Skeletal muscle tissue (tissue), 4 donors: ENCODE results near the gene COQ7. TPM values are rescaled to one million over a fixed set of nuclear protein-coding genes. Genes with fewer than 3 reads are reported as not detected.

Experiments used
- H3K27ac ChIP-seq: one replicate; pipeline ENCODE4 v1.7.0; 2013; ENCODE audit warnings: mild to moderate bottlenecking, low read depth, low read length, inconsistent platforms
- H3K27me3 ChIP-seq, 3 donors: one replicate each; pipeline ENCODE4 v1.7.0; 2013; ENCODE audit warnings: low read length in 3 of 3; ENCODE audit not compliant: control insufficient read depth in 3 of 3, insufficient read depth in 3 of 3
- H3K36me3 ChIP-seq, 3 donors: one replicate each; pipeline ENCODE4 v1.7.0; 2013; ENCODE audit warnings: low read length in 3 of 3; ENCODE audit not compliant: control insufficient read depth in 3 of 3, insufficient read depth in 3 of 3
- H3K4me1 ChIP-seq, 3 donors: one replicate each; pipeline ENCODE4 v1.7.0; 2013; ENCODE audit warnings: low read length in 3 of 3, mild to moderate bottlenecking in 3 of 3; ENCODE audit not compliant: control insufficient read depth in 3 of 3, insufficient read depth in 3 of 3
- H3K4me3 ChIP-seq, 3 donors: one replicate each; pipeline ENCODE4 v1.7.0; 2013; ENCODE audit warnings: low read length in 3 of 3
- H3K9ac ChIP-seq, 3 donors: one replicate each; pipeline ENCODE4 v1.7.0; 2013; ENCODE audit warnings: low read length in 3 of 3, mild to moderate bottlenecking in 3 of 3, moderate library complexity in 2 of 3, low read depth in 1 of 3
- H3K9me3 ChIP-seq, 3 donors: one replicate each; pipeline ENCODE4 v1.7.0; 2013; ENCODE audit warnings: low read length in 3 of 3; ENCODE audit not compliant: control insufficient read depth in 3 of 3
- total RNA-seq: library from RNA; depleted of rRNA; stranded (reverse); fragments of >200 nt; gene quantifications from one replicate; pipeline ENCODE4 v1.2.3, GENCODE V29; 2014
- donor health status: Osteomylitis.

COQ7 gene
- total RNA-seq, 1 donor from 2014 or later: 25.1 TPM

DNA sequence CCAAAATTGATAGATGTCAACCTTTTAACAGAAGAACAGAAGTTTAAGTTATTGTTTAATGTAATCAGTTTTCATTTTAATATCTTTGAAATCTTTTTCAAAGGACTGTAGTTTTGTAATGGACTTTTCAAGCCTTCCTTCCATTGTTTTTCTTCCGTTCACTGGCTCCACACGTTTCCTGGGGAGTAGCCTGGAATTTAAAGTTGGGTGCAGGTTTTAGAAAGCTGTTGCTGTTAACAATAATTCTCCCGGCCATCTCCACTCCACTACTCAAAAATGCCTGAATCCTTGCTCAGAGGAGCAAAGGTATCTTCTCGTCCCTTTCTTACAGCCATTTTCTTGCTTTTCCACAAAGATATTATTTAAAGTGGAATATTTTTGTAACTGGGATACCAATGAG lies 4.7 kb upstream of the COQ7 start:
- Histone ChIP-seq H3K27me3 (no peaks in the 10 kb centered on the region), H3K27ac (no peak overlapping the region), H3K4me1 (no peaks in the 10 kb centered on the region), H3K9ac (no peak overlapping the region), H3K9me3 (no peaks in the 10 kb centered on the region), H3K36me3 (no peaks in the 10 kb centered on the region), H3K4me3 (no peak overlapping the region)

DNA sequence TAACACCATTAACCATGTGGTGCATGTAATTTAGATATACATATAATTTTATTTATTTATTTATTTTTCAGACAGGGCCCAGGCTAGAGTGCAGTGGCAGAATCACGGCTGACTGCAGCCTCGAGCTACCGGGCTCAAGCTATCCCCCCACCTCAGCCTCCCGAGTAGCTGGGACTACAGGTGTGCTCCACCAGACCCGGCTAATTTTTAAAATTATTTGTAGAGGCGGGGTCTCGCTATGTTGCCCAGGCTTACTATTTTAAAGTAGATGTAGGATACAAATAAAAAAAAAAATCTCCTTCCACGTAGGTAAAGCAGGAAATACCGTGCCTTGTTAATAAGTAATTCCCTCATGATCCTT lies 446 bp upstream of the COQ7 start:
- H3K9ac ChIP-seq: peak overlapping the region; percentile 63 to 98 (median 84)
- peak overlapping the region; percentile 78 to 96 (median 96) for H3K4me3 ChIP-seq
- peaks cover 0 to 6% (median 3%) of the 10 kb centered on the region in 3 donors for H3K36me3 ChIP-seq
- H3K27ac ChIP-seq: peak overlapping the region; percentile 99
- no peaks in the 10 kb centered on the region for H3K27me3 ChIP-seq
- no peaks in the 10 kb centered on the region for H3K9me3 ChIP-seq
- H3K4me1 ChIP-seq: peaks cover 0 to 8% (median 2%) of the 10 kb centered on the region in 3 donors

DNA sequence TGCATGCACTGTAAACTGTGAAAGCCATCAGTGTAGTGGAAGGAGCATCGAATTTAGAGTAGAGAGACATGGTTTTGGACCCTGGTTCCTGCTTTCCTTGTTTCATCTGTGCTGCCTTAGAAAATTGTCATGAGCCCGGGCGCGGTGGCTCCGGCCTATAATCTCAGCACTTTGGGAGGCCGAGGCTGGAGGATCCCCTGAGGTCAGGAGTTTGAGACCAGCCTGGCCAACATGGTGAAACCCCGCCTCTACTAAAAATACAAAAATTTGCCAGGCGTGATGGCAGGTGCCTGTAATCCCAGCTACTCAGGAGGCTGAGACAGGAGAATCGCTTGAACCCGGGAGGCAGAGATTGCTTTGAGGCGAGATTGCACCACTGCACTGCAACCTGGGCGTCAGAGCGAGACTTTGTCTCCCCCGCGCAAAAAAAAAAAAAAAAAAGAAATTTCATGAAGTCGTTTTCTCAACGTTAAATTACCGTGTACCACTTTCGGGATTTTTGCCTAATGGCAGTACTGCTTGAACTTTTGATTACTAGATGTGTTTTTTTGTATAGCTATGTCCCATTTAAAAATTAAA lies 912 bp downstream of the COQ7 start:
- H3K9me3 ChIP-seq: no peaks in the 10 kb centered on the region
- H3K27me3 ChIP-seq: no peaks in the 10 kb centered on the region
- peak overlapping the region; percentile 84 to 99 (median 98) for H3K9ac ChIP-seq
- peak overlapping the region; percentile 78 to 96 (median 96) for H3K4me3 ChIP-seq
- H3K27ac ChIP-seq: peak overlapping the region; percentile 99
- H3K36me3 ChIP-seq: peaks cover 10 to 15% (median 11%) of the 10 kb centered on the region in 3 donors
- H3K4me1 ChIP-seq: peaks cover 1 to 8% (median 4%) of the 10 kb centered on the region in 3 donors

DNA sequence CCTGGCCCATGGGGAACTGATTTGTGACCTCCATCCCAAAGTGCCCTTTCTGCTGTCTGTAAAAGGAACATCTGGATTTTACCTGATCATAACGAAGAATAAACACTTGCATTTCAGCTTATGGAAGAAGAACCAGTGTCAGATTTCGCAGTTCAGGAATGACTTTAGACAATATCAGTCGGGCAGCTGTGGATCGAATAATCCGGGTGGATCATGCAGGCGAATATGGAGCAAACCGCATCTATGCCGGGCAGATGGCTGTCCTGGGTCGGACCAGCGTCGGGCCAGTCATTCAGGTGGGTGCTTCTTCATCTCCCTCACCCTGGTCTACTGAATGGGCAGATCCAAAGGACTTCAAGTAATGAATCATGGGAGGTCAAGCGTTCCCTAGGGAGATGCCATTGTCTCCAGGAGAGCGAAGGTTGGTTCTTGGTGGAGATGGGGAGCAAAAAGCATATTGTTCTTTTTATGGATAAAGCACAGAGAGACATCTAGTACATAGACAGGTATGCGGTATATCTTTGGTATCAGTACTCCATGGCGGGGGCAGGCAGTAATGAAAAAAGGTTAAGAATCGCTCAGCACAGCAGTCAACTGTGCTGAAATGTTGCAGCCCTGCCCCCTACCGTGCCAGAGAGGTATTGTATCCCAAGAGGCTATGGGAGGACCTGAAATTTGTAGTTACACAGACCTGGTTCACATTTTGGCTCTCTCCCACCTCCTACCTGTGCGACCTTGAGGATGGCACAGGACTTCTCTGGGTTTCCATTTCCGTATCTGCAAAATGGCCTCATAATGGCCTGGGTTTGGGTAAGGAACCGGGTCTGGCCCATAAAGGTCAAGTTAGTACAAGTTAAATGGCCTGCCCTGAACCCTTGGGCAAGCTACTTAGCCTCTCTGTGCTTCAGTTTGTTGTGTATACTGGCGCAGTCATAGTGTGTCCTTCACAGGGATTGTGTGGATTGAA lies 4.7 kb downstream of the COQ7 start:
- Histone ChIP-seq H3K36me3 (peaks cover 16 to 29% (median 22%) of the 10 kb centered on the region in 3 donors), H3K9ac (no peak overlapping the region), H3K4me3 (no peak overlapping the region), H3K4me1 (peaks cover 11 to 18% (median 17%) of the 10 kb centered on the region in 3 donors), H3K27ac (no peak overlapping the region), H3K27me3 (no peaks in the 10 kb centered on the region), H3K9me3 (no peaks in the 10 kb centered on the region)

DNA sequence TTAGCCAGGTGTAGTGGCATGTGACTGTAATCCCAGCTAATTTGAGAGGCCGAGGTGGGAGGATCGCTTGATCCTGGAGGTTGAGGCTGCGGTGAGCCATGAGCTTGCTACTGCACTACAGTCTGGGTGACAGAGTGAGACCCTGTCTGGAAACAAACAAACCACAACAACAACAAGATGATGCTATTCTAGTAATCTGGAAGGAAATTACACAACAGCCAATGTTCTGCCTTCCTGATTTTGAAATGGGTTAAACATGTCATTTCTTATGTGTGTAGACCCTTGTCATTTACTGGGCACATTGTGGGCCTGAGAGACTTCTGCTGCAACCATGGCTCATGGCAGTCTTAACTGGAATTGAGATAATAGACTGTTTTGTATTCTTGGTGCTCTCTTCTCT lies 5.9 kb downstream of the COQ7 start:
- H3K9me3 ChIP-seq: no peaks in the 10 kb centered on the region
- H3K36me3 ChIP-seq: peaks cover 16 to 37% (median 28%) of the 10 kb centered on the region in 3 donors
- H3K4me3 ChIP-seq: no peak overlapping the region
- H3K27me3 ChIP-seq: no peaks in the 10 kb centered on the region
- H3K27ac ChIP-seq: peak overlapping the region; percentile 39
- H3K4me1 ChIP-seq: peaks cover 11 to 21% (median 20%) of the 10 kb centered on the region in 3 donors
- no peak overlapping the region for H3K9ac ChIP-seq

DNA sequence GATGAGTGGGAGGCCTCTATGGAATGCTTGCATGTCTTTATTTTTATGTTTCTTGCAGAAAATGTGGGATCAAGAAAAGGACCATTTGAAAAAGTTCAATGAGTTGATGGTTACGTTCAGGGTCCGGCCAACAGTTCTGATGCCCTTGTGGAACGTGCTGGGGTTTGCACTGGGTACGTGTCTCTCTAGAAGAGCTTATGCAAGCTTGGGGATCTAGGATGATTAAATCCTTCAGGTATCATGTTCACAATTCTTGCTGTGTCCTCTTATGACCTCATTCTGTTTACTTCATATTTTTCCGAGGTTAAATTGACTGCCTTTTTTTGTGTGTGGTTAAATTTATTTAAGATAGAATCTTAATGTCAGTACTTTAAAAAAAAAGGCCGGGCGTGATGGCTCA lies 6.4 kb downstream of the COQ7 start:
- Histone ChIP-seq H3K9ac (no peak overlapping the region), H3K27me3 (no peaks in the 10 kb centered on the region), H3K9me3 (no peaks in the 10 kb centered on the region), H3K36me3 (peaks cover 21 to 42% (median 30%) of the 10 kb centered on the region in 3 donors), H3K4me3 (no peak overlapping the region), H3K27ac (peak overlapping the region; percentile 71), H3K4me1 (peaks cover 6 to 21% (median 20%) of the 10 kb centered on the region in 3 donors)

DNA sequence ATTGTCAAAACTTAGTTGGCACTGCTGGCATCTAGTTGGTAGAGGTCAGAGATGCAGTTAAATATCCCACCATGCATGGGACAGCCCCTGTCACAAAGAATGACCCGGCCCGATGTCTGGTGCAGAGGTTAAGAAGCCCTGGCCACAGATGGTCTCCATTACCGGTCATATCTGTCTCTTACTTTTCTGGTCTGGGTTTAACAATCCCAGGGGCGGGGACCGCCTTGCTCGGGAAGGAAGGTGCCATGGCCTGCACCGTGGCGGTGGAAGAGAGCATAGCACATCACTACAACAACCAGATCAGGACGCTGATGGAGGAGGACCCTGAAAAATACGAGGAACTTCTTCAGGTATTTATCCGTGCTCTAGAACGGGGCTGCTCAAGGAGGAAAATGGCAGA lies 8.1 kb downstream of the COQ7 start:
- H3K36me3 ChIP-seq: peaks cover 24 to 50% (median 39%) of the 10 kb centered on the region in 3 donors
- peak overlapping the region; percentile 71 for H3K27ac ChIP-seq
- no peak overlapping the region for H3K4me3 ChIP-seq
- no peak overlapping the region for H3K9ac ChIP-seq
- no peaks in the 10 kb centered on the region for H3K27me3 ChIP-seq
- no peaks in the 10 kb centered on the region for H3K9me3 ChIP-seq
- peaks cover 3 to 21% (median 20%) of the 10 kb centered on the region in 3 donors for H3K4me1 ChIP-seq

DNA sequence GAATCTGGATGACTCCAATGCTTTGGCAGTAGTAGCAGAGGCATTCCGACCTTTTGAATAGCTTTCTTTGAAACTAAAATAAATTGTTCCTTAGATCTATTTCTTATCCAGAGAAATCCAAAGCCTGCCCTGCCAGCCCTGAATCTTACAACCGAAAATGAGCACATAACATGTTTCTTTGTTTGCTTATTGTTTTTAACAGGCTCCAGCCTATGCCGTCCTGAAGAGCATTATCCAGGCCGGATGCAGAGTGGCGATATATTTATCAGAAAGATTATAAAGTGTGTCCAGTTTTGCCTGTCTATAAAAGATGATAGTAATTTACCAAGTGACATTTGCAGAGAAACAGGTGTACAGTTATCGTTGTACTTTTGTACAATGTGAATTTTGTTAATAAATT lies 10.5 kb downstream of the COQ7 start:
- no peak overlapping the region for H3K4me3 ChIP-seq
- no peak overlapping the region for H3K27ac ChIP-seq
- peaks cover 19 to 45% (median 36%) of the 10 kb centered on the region in 3 donors for H3K36me3 ChIP-seq

DNA sequence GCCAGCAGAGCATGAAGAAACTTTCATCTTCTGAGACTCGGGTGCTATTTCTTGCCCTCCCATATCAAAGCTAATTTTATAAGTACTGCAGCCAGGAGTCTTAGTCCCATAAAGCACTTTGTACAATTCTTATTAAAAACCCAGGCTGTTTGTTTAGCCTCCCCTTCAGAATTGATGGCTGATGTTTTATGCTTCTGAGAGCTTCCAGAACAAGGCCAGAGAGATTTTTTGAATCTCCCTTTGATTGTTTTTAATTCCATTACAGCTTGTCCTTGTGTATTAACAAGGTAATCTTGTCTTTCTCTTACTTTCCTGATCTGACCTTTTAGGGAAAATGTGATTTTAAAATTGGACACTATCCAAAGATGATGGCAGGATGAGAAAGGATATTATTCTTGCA lies 16.3 kb downstream of the COQ7 start:
- H3K4me3 ChIP-seq: no peak overlapping the region
- no peaks in the 10 kb centered on the region for H3K9me3 ChIP-seq
- H3K36me3 ChIP-seq: peaks cover 8 to 19% (median 18%) of the 10 kb centered on the region in 3 donors
- H3K27ac ChIP-seq: no peak overlapping the region
- H3K4me1 ChIP-seq: peaks cover 8 to 11% (median 11%) of the 10 kb centered on the region in 3 donors
- no peak overlapping the region for H3K9ac ChIP-seq
- H3K27me3 ChIP-seq: no peaks in the 10 kb centered on the region

More for the DNA sequence above, 10.5 kb downstream of the COQ7 start:
- Histone ChIP-seq H3K4me1 (peaks cover 3 to 20% (median 19%) of the 10 kb centered on the region in 3 donors), H3K9me3 (no peaks in the 10 kb centered on the region), H3K9ac (no peak overlapping the region), H3K27me3 (no peaks in the 10 kb centered on the region)

DNA sequence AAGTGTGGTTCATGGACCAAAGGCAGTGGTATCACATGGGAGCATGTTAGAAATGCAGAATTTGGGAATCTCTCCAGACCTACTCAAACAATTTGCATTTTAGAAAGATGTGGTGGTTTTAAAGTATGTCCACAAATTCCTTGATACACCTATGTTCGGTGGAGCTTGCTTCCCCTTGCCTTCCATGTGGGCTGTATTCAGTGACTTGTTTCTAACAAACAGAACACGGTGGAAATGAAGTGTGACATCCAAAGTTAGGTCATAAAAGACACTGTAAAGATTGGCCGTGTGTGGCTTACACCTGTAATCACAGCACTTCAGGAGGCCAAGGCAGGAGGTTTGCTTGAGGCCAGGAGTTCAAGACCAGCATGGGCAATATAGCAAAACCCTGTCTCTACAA lies 16.7 kb downstream of the COQ7 start:
- Histone ChIP-seq H3K27me3 (no peaks in the 10 kb centered on the region), H3K27ac (no peak overlapping the region), H3K4me1 (peaks cover 8 to 11% (median 11%) of the 10 kb centered on the region in 3 donors), H3K9ac (no peak overlapping the region), H3K36me3 (peaks cover 4 to 14% (median 14%) of the 10 kb centered on the region in 3 donors), H3K4me3 (no peak overlapping the region), H3K9me3 (no peaks in the 10 kb centered on the region)
